GM12873 (cell line): ENCODE measurements around the gene SORBS2.

ENCODE experiments used
- TF ChIP-seq, protein P1 (sequence below): IDR thresholded peaks from 2 replicates; pipeline ENCODE4 v1.5.1; 2012; ENCODE audit warnings: low read depth, mild to moderate bottlenecking, moderate library complexity, low read length, control low read depth; ENCODE audit not compliant: insufficient read depth; ENCODE audit errors: missing control alignments

SORBS2 gene

GRCh38 chr4:185582651-185583400 lies 229.2 kb downstream of the SORBS2 start:
- TF ChIP-seq, protein P1, sequence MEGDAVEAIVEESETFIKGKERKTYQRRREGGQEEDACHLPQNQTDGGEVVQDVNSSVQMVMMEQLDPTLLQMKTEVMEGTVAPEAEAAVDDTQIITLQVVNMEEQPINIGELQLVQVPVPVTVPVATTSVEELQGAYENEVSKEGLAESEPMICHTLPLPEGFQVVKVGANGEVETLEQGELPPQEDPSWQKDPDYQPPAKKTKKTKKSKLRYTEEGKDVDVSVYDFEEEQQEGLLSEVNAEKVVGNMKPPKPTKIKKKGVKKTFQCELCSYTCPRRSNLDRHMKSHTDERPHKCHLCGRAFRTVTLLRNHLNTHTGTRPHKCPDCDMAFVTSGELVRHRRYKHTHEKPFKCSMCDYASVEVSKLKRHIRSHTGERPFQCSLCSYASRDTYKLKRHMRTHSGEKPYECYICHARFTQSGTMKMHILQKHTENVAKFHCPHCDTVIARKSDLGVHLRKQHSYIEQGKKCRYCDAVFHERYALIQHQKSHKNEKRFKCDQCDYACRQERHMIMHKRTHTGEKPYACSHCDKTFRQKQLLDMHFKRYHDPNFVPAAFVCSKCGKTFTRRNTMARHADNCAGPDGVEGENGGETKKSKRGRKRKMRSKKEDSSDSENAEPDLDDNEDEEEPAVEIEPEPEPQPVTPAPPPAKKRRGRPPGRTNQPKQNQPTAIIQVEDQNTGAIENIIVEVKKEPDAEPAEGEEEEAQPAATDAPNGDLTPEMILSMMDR: no peak

DNA sequence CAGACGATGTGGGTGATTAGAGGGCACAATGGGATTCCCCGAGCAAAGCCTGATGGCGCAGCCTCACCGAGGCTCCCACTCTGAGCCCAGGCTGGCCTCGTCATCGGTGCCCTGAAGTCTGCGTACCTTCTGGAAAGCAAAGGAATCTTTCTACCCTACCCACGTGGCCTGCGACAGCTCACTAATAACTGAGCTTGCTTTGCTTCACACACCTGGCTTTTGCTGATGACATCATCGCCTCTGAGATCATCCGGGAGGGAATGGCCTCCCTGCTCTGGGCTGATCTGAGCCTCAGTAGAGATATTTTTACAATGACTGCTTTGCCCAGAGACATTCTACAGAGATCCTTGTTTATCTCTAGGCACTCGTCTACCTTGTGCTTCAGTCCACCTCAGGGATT lies 231.3 kb downstream of the SORBS2 start:
- TF ChIP-seq, protein P1: no peak

- TF ChIP-seq, protein P1: no peak
These were observed 233.7 kb downstream of the SORBS2 start for GRCh38 chr4:185578284-185578683.

DNA sequence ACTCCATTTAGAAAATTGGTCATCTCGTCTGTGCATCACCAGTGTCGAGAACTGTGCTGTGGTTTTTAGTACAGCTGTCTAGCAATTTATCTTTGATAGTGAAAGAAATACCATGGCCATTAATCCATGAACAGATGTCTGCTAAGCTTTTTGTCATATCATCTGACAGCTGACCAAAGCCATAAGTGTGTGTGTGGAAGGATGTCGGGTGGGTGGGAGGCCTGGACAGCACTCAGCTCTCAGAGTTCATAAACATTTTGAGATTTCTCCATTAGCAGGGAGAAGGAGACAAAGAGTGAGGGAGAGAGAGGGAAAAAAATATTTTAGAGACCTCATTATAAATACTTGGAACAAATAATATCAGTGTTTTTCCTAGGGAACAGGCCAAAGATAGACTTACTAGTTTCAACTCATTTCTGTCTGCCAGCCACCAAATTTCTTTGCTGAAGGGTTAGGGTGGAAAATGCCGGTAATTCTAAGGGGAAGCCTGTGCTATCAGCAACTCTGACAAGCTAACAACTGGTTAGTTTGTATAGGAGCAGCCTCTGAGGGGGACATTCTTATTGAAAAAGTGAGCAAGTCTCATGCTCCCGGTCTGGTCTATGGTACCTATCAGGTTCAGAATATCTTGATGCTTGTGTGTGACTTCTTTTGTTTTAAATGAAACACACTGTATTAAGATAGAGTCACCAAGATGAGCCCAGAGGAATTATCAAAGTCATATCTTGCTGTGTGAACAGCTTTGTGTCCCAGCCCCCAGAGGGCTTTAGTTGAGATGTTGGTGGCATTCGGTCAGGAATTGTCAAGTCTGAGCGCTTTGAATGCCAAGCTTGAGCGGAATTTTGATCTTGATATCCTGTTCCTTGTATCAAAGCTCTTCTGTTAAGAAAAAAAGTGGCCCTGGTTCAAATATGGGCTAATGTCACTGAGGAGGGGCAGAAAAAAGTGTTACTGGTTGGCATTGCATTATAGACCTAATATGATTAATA lies 234.7 kb downstream of the SORBS2 start:
- TF ChIP-seq, protein P1: no peak

DNA sequence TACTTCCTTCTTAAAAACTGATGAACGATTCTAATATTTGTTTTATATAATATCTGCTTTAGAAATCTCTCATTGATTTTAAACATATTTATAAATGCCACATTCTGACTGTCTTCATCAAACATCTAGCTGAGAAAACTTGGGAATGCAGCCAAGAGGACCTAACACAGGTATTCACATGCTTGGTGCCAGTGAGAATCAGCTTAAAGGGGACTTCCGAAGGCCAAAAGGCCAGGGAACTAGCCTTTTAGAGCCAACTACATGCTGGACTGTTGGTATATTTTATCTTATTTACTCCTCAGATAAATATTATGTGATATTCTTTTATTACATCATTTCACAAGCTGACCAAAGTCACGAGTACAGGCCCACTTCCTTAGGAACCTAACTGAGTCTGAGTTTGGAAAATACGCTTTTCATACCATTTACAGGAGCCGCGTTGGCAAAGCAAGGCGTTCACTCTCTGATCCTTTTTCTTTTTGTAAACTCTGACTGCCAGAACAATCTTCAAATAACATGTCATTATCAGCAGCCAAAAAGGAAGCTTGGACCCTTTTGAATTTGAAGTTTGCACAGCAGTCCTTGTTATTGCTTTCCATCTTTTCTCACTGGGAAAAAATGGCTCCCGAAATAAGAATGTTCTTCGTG lies 235.6 kb downstream of the SORBS2 start:
- TF ChIP-seq, protein P1: no peak

DNA sequence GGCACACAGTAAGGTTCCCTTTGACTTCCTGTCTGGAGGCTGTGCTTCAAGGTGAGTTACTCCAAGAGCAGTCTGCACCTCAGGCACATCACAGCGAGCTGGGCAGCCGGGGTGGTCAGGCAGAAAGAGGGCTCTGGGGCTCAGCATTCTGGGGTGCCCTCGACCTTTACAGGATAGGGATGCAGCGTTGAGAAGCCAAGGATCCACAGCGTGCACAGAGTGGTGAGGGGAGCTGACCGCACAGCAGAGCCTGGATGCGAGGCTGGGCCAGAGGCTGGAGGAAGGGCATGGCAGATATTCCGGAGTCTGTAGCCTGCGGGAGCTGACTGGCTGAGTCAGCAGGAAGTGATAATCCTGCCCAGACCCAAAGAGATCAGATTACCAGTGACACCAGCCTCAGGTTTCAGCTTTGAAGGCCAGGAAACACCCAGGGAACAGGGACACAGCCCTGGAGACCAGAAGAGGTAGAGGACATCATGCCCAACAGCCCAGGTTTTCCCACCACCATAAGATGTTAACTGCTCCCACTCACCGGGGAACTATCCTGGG lies 238.3 kb downstream of the SORBS2 start:
- TF ChIP-seq, protein P1: no peak
